Stimulated activated CD4-positive, alpha-beta T cell treated with anti-CD3 and anti-CD28 coated beads, Interleukin-4, amount 100 ng/mL, for 1 hour (primary cell): ENCODE results near the gene AVL9.
"Not testable (repeated sequence)": the region's sequence is repeated elsewhere in the genome, so short reads cannot be mapped to it uniquely, and the experiment has no call there.

Source experiments
- DNase-seq: peaks from one replicate; pipeline ENCODE4 v3.0.0-alpha.2; 2020

AVL9 gene

DNA sequence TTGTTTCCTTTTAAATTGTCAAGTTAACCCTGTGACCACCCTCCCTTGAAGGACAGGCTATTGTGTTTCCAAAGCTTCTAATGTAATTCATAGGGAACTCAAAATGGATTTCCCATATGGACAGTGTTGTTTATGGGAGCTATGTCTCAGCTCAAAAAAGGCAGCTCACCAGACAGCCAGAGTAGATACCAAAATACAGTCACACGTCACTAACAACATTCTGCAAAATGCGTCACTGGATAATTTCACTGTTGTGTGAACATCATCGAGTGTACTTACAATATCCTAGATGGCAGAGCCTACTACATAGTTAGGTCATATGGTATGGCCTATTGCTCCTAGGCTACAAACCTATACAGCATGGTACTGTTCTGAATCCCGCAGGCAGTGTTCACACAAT is 97.4 kb downstream of the AVL9 start:
- no peak for DNase-seq

GRCh38 chr7:32594965-32595490 is 99.7 kb downstream of the AVL9 start:
- no peak for DNase-seq

DNA sequence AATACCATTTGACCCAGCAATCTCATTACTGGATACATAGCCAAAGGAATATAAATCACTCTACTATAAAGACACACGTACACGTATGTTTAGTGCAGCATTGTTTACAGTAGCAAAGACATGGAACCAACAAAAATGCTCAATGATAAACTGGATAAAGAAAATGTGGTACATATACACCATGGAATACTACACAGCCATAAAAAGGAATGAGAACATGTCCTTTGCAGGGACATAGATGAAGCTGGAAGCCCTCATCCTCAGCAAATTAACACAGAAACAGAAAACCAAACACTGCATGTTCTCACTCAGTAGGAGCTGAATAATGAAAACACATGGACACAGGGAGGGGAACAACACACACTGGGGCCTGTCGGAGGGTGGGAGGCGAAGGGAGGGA is 105.9 kb downstream of the AVL9 start:
- DNase-seq = not testable (repeated sequence)

DNA sequence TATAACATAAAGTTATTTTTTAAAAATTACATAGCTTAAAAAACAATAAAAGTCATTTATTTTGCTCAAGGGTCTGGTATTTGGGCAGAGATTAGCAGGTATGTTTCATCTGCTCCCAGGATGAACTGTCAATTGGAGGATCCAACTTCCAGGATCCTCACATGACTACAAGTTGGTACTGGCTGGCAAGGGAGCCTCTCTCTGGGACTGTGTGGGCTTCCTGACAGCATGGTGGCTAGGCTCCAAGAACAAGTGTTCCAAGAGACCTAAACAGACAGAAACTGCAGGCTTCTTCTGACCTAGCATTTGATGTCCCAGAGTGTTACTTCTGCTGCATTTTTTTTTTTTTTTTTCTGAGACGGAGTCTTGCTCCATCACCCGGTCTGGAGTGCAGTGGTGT is 107.2 kb downstream of the AVL9 start:
- no peak for DNase-seq

DNA sequence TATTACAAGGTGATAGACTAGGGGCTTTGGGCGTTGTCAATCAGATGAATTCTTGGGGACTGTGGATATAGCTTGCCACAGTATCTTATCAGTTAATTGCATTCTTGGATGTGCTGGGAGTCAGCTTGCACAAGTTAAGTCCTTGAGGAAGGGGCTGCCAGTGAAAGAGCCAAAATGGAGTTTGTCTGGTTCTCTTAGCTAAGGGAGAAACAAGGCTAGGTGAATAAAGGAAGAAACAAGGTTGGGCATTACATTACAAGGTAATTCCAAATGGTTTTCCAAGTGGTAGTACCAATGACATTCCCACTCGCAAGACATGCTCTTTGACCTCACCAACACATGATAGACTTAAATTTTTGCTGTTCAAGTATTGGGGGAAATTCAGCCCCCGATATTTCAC is 108.2 kb downstream of the AVL9 start:
- DNase-seq = not testable (repeated sequence)

GRCh38 chr7:32604047-32604446 is 108.8 kb downstream of the AVL9 start:
- not testable (repeated sequence) for DNase-seq

DNA sequence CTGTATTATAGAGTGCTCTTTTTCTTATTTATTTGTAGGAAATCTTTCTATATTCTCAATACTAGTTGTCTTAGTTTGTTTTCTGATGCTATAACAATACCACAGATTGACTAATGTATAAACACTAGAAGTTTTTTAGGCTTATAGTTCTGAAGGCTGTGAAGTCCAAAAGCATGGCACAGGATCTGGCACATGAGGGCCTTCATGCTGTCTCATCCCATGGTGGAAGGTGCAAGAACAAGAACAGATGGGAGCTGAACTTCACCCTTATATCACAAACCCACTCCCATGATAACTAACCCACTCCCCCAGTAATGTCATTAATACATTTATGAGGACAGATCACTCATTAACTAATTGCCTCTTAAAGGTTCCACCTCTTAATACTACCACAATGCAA is 109.7 kb downstream of the AVL9 start:
- no peak for DNase-seq

DNA sequence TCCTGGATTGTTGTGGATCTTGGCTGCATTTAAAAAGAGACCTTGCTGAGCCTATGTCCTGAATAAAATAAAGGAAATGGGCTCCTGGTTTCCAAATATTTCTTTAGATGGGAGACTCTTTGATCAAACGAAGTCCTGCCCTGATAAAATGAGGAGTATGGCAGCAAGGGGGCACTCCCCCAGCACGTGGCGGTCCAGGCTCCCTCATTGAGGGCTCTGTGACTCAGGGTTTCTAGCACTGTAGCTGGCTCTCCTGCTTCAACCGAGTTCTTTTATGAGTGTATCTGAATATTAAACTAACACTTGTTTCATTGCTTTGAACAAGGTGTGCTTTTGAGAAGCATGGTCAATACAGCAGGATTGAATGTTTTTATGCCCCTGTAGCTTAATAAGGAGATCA is 114.2 kb downstream of the AVL9 start:
- no peak for DNase-seq

- DNase-seq = no peak
Observed at GRCh38 chr7:32611201-32612099, 116.2 kb downstream of the AVL9 start.

GRCh38 chr7:32616625-32617024 is 121.3 kb downstream of the AVL9 start:
- no peak for DNase-seq

DNA sequence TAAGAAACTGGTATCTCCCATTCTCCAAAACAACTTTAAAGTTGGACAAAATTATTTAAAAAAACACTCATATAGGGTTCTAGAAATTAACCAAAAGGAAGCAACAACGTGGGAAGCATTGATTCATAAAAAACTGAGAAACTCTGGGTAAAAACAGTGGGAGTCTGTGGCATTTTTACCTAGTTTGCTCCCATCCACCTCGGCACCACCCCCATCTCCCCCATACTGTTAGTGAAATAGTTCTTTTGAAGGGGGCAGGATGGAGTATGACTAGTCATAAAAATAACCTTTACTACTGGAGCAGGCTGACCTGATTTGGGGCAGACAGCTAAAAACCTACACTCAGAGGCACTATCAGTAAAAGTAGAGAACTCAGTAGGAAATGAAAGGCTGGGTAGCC is 123.2 kb downstream of the AVL9 start:
- DNase-seq = no peak

GRCh38 chr7:32618987-32619386 is 123.7 kb downstream of the AVL9 start:
- DNase-seq = no peak

DNA sequence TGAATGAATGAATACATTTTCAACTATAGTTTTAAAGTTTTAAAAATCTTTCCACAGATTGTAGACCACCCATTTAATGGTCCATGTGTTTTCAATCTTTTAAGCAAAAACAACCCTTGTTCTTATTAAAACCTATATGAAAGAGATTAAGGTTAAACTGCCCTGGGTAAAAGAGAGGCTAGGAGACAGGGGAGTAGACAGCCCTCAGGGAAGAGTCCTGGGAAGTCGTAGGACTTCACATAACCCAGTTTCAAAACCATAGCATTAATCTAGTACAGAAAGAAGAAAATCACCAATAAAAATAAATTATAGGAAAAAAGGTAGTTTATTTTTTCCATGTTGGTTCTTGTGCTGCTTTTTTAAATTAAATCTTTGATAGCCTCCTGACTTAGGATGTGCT is 124.1 kb downstream of the AVL9 start:
- not testable (repeated sequence) for DNase-seq

GRCh38 chr7:32631021-32631420 is 135.7 kb downstream of the AVL9 start:
- no peak for DNase-seq

DNA sequence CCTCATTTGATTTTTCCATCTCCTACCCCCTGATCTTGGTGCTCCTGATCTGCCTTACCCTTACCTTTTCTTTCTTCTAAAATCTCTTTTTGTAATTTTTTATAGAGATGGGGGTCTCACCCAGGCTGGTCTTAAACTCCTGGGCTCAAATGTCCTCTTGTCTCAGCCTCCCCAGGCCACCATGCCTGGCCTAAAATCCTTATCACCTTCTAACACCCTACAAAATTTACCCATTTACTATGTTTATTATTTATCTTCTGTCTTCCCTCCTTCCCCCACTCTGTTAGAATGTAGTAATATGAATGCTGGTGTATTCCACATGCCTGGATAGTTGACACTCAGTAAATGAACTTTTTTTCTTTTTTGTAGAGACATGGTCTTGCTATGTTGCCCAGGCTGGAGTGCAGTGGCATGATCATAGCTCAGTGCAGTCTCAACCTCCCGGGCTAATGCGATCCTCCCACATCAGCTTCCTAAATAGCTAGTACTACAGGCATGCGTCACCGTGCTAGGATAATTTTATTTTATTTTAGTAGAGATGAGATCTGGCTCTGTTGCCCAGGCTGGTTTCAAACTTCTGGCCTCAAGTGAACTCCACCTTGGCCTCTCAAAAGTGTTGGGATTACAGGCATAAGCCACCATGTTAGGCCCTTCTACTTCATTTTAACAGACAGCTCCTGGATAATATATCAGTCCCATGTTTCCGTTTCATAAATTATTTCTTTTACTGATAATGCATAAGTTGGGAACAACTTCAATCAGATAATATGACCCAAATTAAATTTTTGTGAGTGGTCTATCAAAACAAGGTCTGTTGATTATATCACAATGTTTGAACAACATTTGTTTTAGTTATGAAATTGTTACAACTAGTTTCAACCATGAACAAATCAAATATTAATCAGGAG is 136.6 kb downstream of the AVL9 start:
- not testable (repeated sequence) for DNase-seq

DNA sequence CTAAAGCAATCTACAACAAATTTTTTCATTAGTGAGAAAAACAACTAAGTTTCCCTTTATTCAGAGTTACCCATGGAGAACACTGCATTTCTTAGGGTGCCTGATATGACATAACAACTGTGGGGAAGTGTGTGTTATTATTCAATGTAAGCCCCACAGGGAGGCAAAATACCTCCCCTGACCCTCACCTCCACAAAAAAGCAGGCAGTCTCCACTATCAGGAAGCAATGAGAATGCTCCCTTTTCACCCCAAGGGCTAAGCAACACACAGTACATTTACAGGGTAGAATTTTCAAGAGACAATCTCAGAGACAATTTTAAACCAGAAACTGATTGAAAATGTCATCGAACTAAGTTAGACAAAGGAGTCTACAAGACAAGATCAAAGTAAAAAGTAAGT is 138.2 kb downstream of the AVL9 start:
- not testable (repeated sequence) for DNase-seq

- not testable (repeated sequence) for DNase-seq
Observed at GRCh38 chr7:32634798-32635393, 139.6 kb downstream of the AVL9 start.

DNA sequence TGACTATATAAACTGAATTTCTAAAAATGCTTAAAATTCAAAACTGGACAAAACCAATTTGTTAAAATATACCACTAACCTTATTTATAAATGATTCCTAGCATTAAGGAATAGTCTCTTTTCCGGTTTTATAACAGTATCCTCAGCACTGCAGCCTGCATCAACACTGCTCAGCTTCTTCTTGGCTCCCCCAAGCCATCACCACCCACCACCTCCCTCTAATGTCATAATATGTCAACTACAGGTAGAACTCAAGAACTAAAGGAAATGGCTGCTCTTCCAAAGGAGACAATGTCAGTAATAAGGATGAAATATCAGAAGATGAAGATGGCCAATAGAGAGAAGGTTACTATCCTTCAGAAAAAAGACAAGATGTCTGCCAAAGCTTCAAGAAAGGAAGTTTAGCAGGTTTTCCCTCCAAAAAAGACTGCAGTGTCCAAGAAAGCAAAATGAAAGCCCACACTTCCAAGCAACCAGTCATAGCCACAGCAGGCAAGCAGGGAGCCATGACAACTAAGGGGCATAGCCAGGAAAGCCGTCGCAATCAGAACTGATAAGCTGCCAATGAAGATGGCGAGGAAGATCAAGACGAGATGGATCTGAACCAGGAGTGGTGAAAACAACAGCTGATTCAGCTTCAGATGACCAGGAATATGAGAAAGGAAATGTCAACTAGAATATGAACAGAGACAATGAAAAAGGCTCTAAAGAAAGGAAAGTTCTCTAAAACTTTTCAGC is 141.6 kb downstream of the AVL9 start:
- DNase-seq = not testable (repeated sequence)

DNA sequence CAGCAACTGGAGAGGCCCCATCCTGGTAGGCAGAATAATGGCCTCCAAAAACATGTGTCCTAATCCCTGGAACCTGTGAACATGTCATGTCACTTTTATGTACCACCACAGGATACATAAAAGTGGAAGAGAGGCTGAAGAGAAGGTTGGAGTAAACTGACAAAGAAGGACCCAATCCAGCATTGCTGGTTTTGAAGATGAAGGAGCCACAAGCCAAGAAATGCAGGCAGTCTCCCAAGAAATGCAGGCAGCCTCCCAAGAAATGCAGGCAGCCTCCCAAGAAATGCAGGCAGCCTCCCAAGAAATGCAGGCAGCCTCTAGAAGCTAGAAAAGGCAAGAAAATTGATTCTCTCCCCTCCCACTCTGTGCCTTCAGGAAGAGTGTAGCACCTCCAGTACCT is 142.3 kb downstream of the AVL9 start:
- not testable (repeated sequence) for DNase-seq
